HG03342 (cell line): Measurements from ENCODE around the gene SLC5A3.

ENCODE experiments used
- ATAC-seq: cut with Tn5 transposase; IDR thresholded peaks from one replicate; pipeline ENCODE4 v1.9.1; 2021; ENCODE audit warnings: mild to moderate bottlenecking, moderate library complexity; ENCODE audit not compliant: unreplicated experiment

The SLC5A3 gene

GRCh38 chr21:34094949-34095348 lies 21.6 kb downstream of the SLC5A3 start:
- ATAC-seq: no peak

GRCh38 chr21:34097442-34097841 lies 24.1 kb downstream of the SLC5A3 start:
- no peak for ATAC-seq

- no peak for ATAC-seq
These were observed 27.0 kb downstream of the SLC5A3 start for GRCh38 chr21:34100337-34100736.

GRCh38 chr21:34100790-34101189 lies 27.4 kb downstream of the SLC5A3 start:
- ATAC-seq: no peak

- ATAC-seq: no peak
These were observed 32.7 kb downstream of the SLC5A3 start for GRCh38 chr21:34105947-34106541.

GRCh38 chr21:34107606-34108005 lies 34.2 kb downstream of the SLC5A3 start:
- ATAC-seq: no peak

GRCh38 chr21:34109075-34109474 lies 35.7 kb downstream of the SLC5A3 start:
- ATAC-seq: no peak

- no peak for ATAC-seq
These were observed 37.3 kb downstream of the SLC5A3 start for GRCh38 chr21:34110594-34111202.

GRCh38 chr21:34112316-34113033 lies 39.1 kb downstream of the SLC5A3 start:
- no peak for ATAC-seq

- no peak for ATAC-seq
These were observed 40.5 kb downstream of the SLC5A3 start for GRCh38 chr21:34113842-34114241.

GRCh38 chr21:34115160-34115559 lies 41.8 kb downstream of the SLC5A3 start:
- ATAC-seq: no peak

GRCh38 chr21:34116569-34116968 lies 43.2 kb downstream of the SLC5A3 start:
- no peak for ATAC-seq

- no peak for ATAC-seq
These were observed 47.5 kb downstream of the SLC5A3 start for GRCh38 chr21:34120867-34121266.

GRCh38 chr21:34122047-34122446 lies 48.7 kb downstream of the SLC5A3 start:
- no peak for ATAC-seq
